Neural progenitor cell (in vitro differentiated cells): ENCODE data around the gene TRIM2. TPM values are rescaled to one million over a fixed set of nuclear protein-coding genes. Genes with fewer than 3 reads are reported as not detected.

Experiments used
- DNase-seq: peaks from one replicate; pipeline ENCODE4 v3.0.0-alpha.2; 2016; ENCODE audit warnings: low spot score
- H2AFZ ChIP-seq: fragments of 200-600 bp; sonication (generic); replicated peaks from 2 replicates; pipeline ENCODE4 v1.6.1; 2016; ENCODE audit warnings: antibody characterized with exemption
- H3F3A ChIP-seq: fragments of 200-600 bp; sonication (generic); 2 replicates; pipeline ENCODE4 v1.6.1; 2016; ENCODE audit warnings: antibody characterized with exemption, low read depth
- H3K27ac ChIP-seq: fragments of 200-600 bp; sonication (generic); 2 replicates; pipeline ENCODE4 v1.5.1; 2016; ENCODE audit warnings: mild to moderate bottlenecking
- H3K27me3 ChIP-seq: fragments of 200-600 bp; sonication (generic); 2 replicates; pipeline ENCODE4 v1.6.1; 2016; ENCODE audit warnings: mild to moderate bottlenecking, moderate library complexity
- H3K36me3 ChIP-seq: fragments of 200-600 bp; sonication (generic); 2 replicates; pipeline ENCODE4 v1.5.1; 2016
- H3K4me1 ChIP-seq: fragments of 200-600 bp; sonication (generic); 2 replicates; pipeline ENCODE4 v1.6.1; 2016; ENCODE audit warnings: mixed run types
- H3K4me2 ChIP-seq: fragments of 200-600 bp; sonication (generic); 2 replicates; pipeline ENCODE4 v1.6.1; 2016
- H3K4me3 ChIP-seq: fragments of 200-600 bp; sonication (generic); 2 replicates; pipeline ENCODE4 v1.5.1; 2016
- H3K79me2 ChIP-seq: fragments of 200-600 bp; sonication (generic); 2 replicates; pipeline ENCODE4 v1.6.1; 2016; ENCODE audit warnings: low read depth
- H3K9ac ChIP-seq: fragments of 200-600 bp; sonication (generic); 2 replicates; pipeline ENCODE4 v1.6.1; 2016
- H3K9me3 ChIP-seq: fragments of 200-600 bp; sonication (generic); 2 replicates; pipeline ENCODE4 v1.5.1; 2016; ENCODE audit warnings: low read depth
- H4K20me1 ChIP-seq: fragments of 200-600 bp; sonication (generic); 2 replicates; pipeline ENCODE4 v1.6.1; 2016; ENCODE audit warnings: low read depth
- H3K27ac Mint-ChIP-seq: 3 replicates; pipeline ENCODE4 v1.8.0; 2021; ENCODE audit warnings: mixed read lengths
- H3K27me3 Mint-ChIP-seq: 2 replicates; pipeline ENCODE4 v1.8.0; 2022; ENCODE audit warnings: low read depth, mild to moderate bottlenecking, inconsistent platforms, moderate library complexity, mixed read lengths; ENCODE audit not compliant: insufficient read depth
- H3K36me3 Mint-ChIP-seq: 3 replicates; pipeline ENCODE4 v1.8.0; 2021; ENCODE audit warnings: mixed read lengths
- H3K4me1 Mint-ChIP-seq: 3 replicates; pipeline ENCODE4 v1.8.0; 2021; ENCODE audit warnings: mixed read lengths
- H3K4me3 Mint-ChIP-seq: 3 replicates; pipeline ENCODE4 v1.8.0; 2021; ENCODE audit warnings: mild to moderate bottlenecking, moderate library complexity, mixed read lengths
- H3K9me3 Mint-ChIP-seq: 3 replicates; pipeline ENCODE4 v1.8.0; 2020; ENCODE audit warnings: mixed read lengths
- CTCF ChIP-seq: fragments of 200-600 bp; sonication (generic); IDR thresholded peaks from 2 replicates; pipeline ENCODE4 v1.5.1; 2017; ENCODE audit warnings: antibody characterized with exemption, mild to moderate bottlenecking
- EZH2 ChIP-seq: fragments of 200-600 bp; sonication (generic); IDR thresholded peaks from 2 replicates; pipeline ENCODE4 v1.6.1; 2017; ENCODE audit warnings: antibody characterized with exemption, mild to moderate bottlenecking, moderate library complexity
- EZH2phosphoT487 ChIP-seq: fragments of 200-600 bp; sonication (generic); IDR thresholded peaks from 2 replicates; pipeline ENCODE4 v1.6.1; 2017; ENCODE audit warnings: antibody characterized with exemption
- total RNA-seq: library from RNA; depleted of rRNA; stranded (reverse); fragments of >200 nt; gene quantifications from 2 replicates; pipeline ENCODE4 v1.2.3, GENCODE V29; 2015; ENCODE audit warnings: low replicate concordance

TRIM2 gene
- total RNA-seq, 1 donor from 2014 or later = 87.6 TPM

DNA sequence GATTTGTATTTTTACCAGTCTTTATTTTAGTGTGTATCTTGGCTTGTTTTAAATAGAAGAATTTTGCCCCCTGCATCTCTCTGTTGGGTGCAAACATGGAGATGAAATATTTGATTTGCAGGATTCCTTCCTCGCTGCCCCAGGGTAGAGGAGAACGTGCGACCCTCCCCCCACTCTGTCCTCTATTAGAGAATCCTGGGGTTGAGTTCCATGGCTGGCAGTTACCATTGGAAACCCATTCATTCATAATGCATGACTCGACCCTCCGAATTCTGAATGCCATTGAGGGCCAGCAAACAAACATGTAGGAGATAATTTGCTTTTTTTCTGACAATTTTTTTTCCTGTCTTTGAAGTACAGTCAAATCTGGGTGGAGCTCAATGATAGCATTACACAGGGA is 53.7 kb downstream of the TRIM2 start:
- H3K9me3 Mint-ChIP-seq = peaks cover 15% of the 10 kb centered on the region
- Histone ChIP-seq H3K4me2 (peak overlapping the region; percentile 96), H3K9ac (peak overlapping the region; percentile 15)

DNA sequence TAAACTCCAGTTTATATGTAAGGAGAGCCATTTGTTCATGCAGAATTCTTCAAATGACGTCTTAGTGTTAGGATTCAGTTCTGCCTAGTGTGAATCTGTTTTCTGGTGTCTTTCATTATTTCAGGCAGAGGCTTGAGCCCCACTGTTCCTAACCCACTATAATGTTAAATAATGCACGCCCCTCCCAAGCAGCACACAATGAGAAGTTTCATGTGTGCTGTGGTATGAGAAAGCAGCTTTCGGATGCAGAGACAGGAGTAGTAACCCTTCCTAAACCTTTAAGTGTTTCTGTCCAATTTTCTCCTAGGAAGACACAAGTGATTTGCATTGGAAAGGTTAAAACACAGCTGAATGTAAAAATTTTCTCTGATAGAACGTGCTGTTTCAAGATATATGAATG is 54.5 kb downstream of the TRIM2 start:
- Histone ChIP-seq H3K4me3 (peak overlapping the region; percentile 60), H3K79me2 (peaks cover 67% of the 10 kb centered on the region), H2AFZ (no peak overlapping the region), H3K27ac (peak overlapping the region; percentile 72), H3K4me1 (peaks cover 37% of the 10 kb centered on the region), H4K20me1 (peaks cover 9% of the 10 kb centered on the region), H3K36me3 (no peaks in the 10 kb centered on the region), H3F3A (peaks cover 42% of the 10 kb centered on the region), H3K9ac (peak overlapping the region; percentile 11), H3K9me3 (no peaks in the 10 kb centered on the region), H3K27me3 (no peaks in the 10 kb centered on the region), H3K4me2 (peak overlapping the region; percentile 96)
- Mint-ChIP-seq H3K36me3 (peaks cover 25% of the 10 kb centered on the region), H3K4me3 (no peak overlapping the region), H3K27me3 (peaks cover 2% of the 10 kb centered on the region), H3K27ac (no peak overlapping the region), H3K9me3 (peaks cover 20% of the 10 kb centered on the region), H3K4me1 (peaks cover 52% of the 10 kb centered on the region)
- DNase-seq = peak; percentile 45
- TF ChIP-seq EZH2phosphoT487 = no peak
- TF ChIP-seq EZH2 = no peak
- no peak for TF ChIP-seq CTCF

More for the DNA sequence above, 53.7 kb downstream of the TRIM2 start:
- peaks cover 42% of the 10 kb centered on the region for H3F3A ChIP-seq
- peaks cover 21% of the 10 kb centered on the region for H3K36me3 Mint-ChIP-seq
- H3K27ac ChIP-seq = peak overlapping the region; percentile 62
- no peak overlapping the region for H3K4me3 Mint-ChIP-seq
- no peak for TF ChIP-seq EZH2phosphoT487
- no peak for TF ChIP-seq EZH2
- TF ChIP-seq CTCF = no peak
- peaks cover 1% of the 10 kb centered on the region for H4K20me1 ChIP-seq
- peaks cover 59% of the 10 kb centered on the region for H3K79me2 ChIP-seq
- H3K36me3 ChIP-seq = no peaks in the 10 kb centered on the region
- H3K4me1 ChIP-seq = peaks cover 37% of the 10 kb centered on the region
- peaks cover 47% of the 10 kb centered on the region for H3K4me1 Mint-ChIP-seq
- H3K9me3 ChIP-seq = no peaks in the 10 kb centered on the region
- H3K27ac Mint-ChIP-seq = no peak overlapping the region
- peaks cover 2% of the 10 kb centered on the region for H3K27me3 Mint-ChIP-seq
- H3K27me3 ChIP-seq = no peaks in the 10 kb centered on the region
- DNase-seq = peak; percentile 50
- peak overlapping the region; percentile 60 for H3K4me3 ChIP-seq
- H2AFZ ChIP-seq = peak overlapping the region; percentile 83

DNA sequence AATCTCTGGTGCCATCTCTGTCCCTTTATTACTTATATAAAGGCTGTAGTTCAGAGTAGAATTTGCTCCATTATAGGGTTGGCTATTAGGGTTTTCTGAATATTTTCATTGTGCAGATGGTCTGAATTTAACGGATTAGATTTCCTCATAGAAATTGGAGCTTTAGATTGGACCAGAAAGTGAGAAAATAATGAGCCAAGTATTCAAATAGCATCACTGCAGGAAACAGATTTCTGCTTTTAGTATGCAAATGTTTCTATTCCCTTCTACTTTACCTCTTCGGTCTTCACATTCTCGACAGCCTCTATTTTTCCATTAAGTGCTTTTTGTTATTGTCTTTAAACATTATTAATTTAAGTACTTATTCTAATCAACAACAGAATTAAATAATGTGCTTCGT is 55.4 kb downstream of the TRIM2 start:
- Histone ChIP-seq H3F3A (peaks cover 42% of the 10 kb centered on the region), H3K79me2 (peaks cover 76% of the 10 kb centered on the region), H3K4me3 (peak overlapping the region; percentile 60), H2AFZ (no peak overlapping the region), H3K36me3 (no peaks in the 10 kb centered on the region), H3K9me3 (no peaks in the 10 kb centered on the region), H3K4me2 (peak overlapping the region; percentile 96), H3K27ac (peak overlapping the region; percentile 72), H4K20me1 (peaks cover 11% of the 10 kb centered on the region), H3K4me1 (peaks cover 37% of the 10 kb centered on the region), H3K9ac (peak overlapping the region; percentile 25), H3K27me3 (no peaks in the 10 kb centered on the region)
- H3K27me3 Mint-ChIP-seq = peaks cover 2% of the 10 kb centered on the region
- H3K27ac Mint-ChIP-seq = peak overlapping the region; percentile 97
- H3K9me3 Mint-ChIP-seq = peaks cover 20% of the 10 kb centered on the region
- peaks cover 52% of the 10 kb centered on the region for H3K4me1 Mint-ChIP-seq
- no peak overlapping the region for H3K4me3 Mint-ChIP-seq
- TF ChIP-seq EZH2phosphoT487 = no peak
- no peak for TF ChIP-seq CTCF
- TF ChIP-seq EZH2 = no peak
- H3K36me3 Mint-ChIP-seq = peaks cover 28% of the 10 kb centered on the region
- DNase-seq = no peak
